GM21515 (cell line): Measurements from ENCODE around the gene UVSSA.
"Not testable (repeated sequence)": the region's sequence is repeated elsewhere in the genome, so short reads cannot be mapped to it uniquely, and the experiment has no call there.

Experiments
- ATAC-seq: cut with Tn5 transposase; IDR thresholded peaks from one replicate; pipeline ENCODE4 v1.9.1; 2021; ENCODE audit not compliant: unreplicated experiment

Gene UVSSA

GRCh38 chr4:1329408-1330371 lies 17.3 kb upstream of the UVSSA start:
- no peak for ATAC-seq

- ATAC-seq = no peak
Observed at GRCh38 chr4:1330761-1331590, 16.0 kb upstream of the UVSSA start.

- no peak for ATAC-seq
Observed at GRCh38 chr4:1331591-1332353, 15.2 kb upstream of the UVSSA start.

GRCh38 chr4:1332686-1333085 lies 14.3 kb upstream of the UVSSA start:
- ATAC-seq = no peak

GRCh38 chr4:1333256-1333655 lies 13.8 kb upstream of the UVSSA start:
- ATAC-seq = no peak

GRCh38 chr4:1333851-1334578 lies 13.0 kb upstream of the UVSSA start:
- not testable (repeated sequence) for ATAC-seq

GRCh38 chr4:1334579-1334895 lies 12.5 kb upstream of the UVSSA start:
- ATAC-seq = no peak

GRCh38 chr4:1335193-1335883 lies 11.7 kb upstream of the UVSSA start:
- not testable (repeated sequence) for ATAC-seq

- no peak for ATAC-seq
Observed at GRCh38 chr4:1336088-1336491, 10.9 kb upstream of the UVSSA start.

GRCh38 chr4:1337376-1337831 lies 9.6 kb upstream of the UVSSA start:
- ATAC-seq = no peak

GRCh38 chr4:1337951-1338751 lies 8.9 kb upstream of the UVSSA start:
- ATAC-seq = no peak

GRCh38 chr4:1338752-1339414 lies 8.1 kb upstream of the UVSSA start:
- no peak for ATAC-seq

GRCh38 chr4:1339489-1339888 lies 7.5 kb upstream of the UVSSA start:
- ATAC-seq = no peak

GRCh38 chr4:1340181-1340747 lies 6.7 kb upstream of the UVSSA start:
- ATAC-seq = no peak

GRCh38 chr4:1340861-1341260 lies 6.1 kb upstream of the UVSSA start:
- ATAC-seq = no peak

- no peak for ATAC-seq
Observed at GRCh38 chr4:1342003-1342402, 5.0 kb upstream of the UVSSA start.

GRCh38 chr4:1344696-1345095 lies 2.3 kb upstream of the UVSSA start:
- no peak for ATAC-seq
